Panc1 (cell line): Measurements from ENCODE around the gene ANO9. TPM values are rescaled to one million over a fixed set of nuclear protein-coding genes. Genes with fewer than 3 reads are reported as not detected.

Experiments
- ATAC-seq: fragments of 200-7000 bp; cut with Tn5 transposase; 2 replicates; pipeline ENCODE4 v1.9.1; 2020; ENCODE audit warnings: mild to moderate bottlenecking, moderate library complexity
- BruUV-seq: library from RNA; stranded (reverse); fragments of 400-500 nt; replicated peaks from 2 replicates; lab custom pipeline; 2021; lab: Mats Ljungman, UMichigan
- CTCF ChIA-PET: fragments of 300-600 bp; sonication (Branson Sonifier 250); formaldehyde crosslinking; loops from one replicate; lab custom pipeline; 2022; ENCODE audit warnings: antibody characterized with exemption; lab: Charles Lee
- POLR2A ChIA-PET: fragments of 300-600 bp; sonication (Branson Sonifier 250); formaldehyde crosslinking; loops from one replicate; lab custom pipeline; 2022; ENCODE audit warnings: antibody characterized with exemption; lab: Charles Lee
- DNase-seq: peaks from one replicate; pipeline ENCODE4 v3.0.0-alpha.2; 2010; ENCODE audit warnings: low read depth, low spot score
- H3K27ac ChIP-seq: 2 replicates; pipeline ENCODE4 v1.5.1; 2011; ENCODE audit warnings: mild to moderate bottlenecking, low read length, inconsistent platforms
- H3K27me3 ChIP-seq: fragments of 200-500 bp; sonication (Bioruptor generic); 2 replicates; pipeline ENCODE4 v1.6.0; 2014; ENCODE audit warnings: low read length, inconsistent platforms; ENCODE audit not compliant: control insufficient read depth, insufficient read depth
- H3K36me3 ChIP-seq: fragments of 200-500 bp; sonication (Bioruptor generic); 2 replicates; pipeline ENCODE4 v1.5.1; 2014; ENCODE audit warnings: inconsistent platforms, mild to moderate bottlenecking, low read length, moderate library complexity; ENCODE audit not compliant: control insufficient read depth, insufficient read depth
- H3K4me1 ChIP-seq: 2 replicates; pipeline ENCODE4 v1.5.1; 2011; ENCODE audit warnings: inconsistent platforms, mild to moderate bottlenecking, low read length, moderate library complexity; ENCODE audit not compliant: control insufficient read depth, insufficient read depth
- H3K4me3 ChIP-seq, 2 experiments: 2 replicates each; pipeline ENCODE4 v1.5.1; 2011 to 2012; ENCODE audit warnings: low read depth in 2 of 2, low read length in 2 of 2, mild to moderate bottlenecking in 2 of 2, inconsistent platforms in 1 of 2, moderate library complexity in 1 of 2
- H3K9me3 ChIP-seq: fragments of 200-500 bp; sonication (Bioruptor generic); 2 replicates; pipeline ENCODE4 v1.5.1; 2014; ENCODE audit warnings: low read depth, mild to moderate bottlenecking, inconsistent platforms, low read length, moderate library complexity; ENCODE audit not compliant: control insufficient read depth, insufficient read depth
- POLR2AphosphoS5 ChIP-seq: IDR thresholded peaks from 2 replicates; pipeline ENCODE4 v1.6.1; 2012; ENCODE audit warnings: mild to moderate bottlenecking, low read depth, low read length, moderate library complexity
- REST ChIP-seq, 2 experiments: IDR thresholded peaks; 2 replicates each; pipeline ENCODE4 v1.6.1; 2011 to 2012; ENCODE audit warnings: low read depth in 2 of 2, control low read depth in 1 of 2, low read length in 1 of 2, mild to moderate bottlenecking in 1 of 2, moderate library complexity in 1 of 2; ENCODE audit not compliant: insufficient read depth in 1 of 2
- SIN3A ChIP-seq: IDR thresholded peaks from 2 replicates; pipeline ENCODE4 v1.6.1; 2012; ENCODE audit warnings: low read depth, mild to moderate bottlenecking, low read length, moderate library complexity, borderline replicate concordance; ENCODE audit not compliant: insufficient read depth
- TCF7L2 ChIP-seq: IDR thresholded peaks from 2 replicates; pipeline ENCODE4 v1.6.1; 2011; ENCODE audit warnings: mild to moderate bottlenecking, low read depth, low read length, inconsistent platforms
- in situ Hi-C: cut with HindIII; loops from 2 replicates; pipeline ENCODE4 v1.10.0; 2016; ENCODE audit warnings: low sequenced_read_pairs, low pct_unique_long_range_greater_than_20kb
- intact Hi-C: fragments of 100-400 bp; cut with micrococcal nuclease; formaldehyde crosslinking; loops from one replicate; pipeline ENCODE4 v1.10.0; 2022; ENCODE audit not compliant: unreplicated experiment
- total RNA-seq: library from RNA; stranded (reverse); gene quantifications from one replicate; pipeline ENCODE4 v1.2.1, GENCODE V29; 2021; ENCODE audit not compliant: unreplicated experiment
- TF ChIP-seq, protein P1 (sequence below): fragments of 450-650 bp; IDR thresholded peaks from 2 replicates; pipeline ENCODE4 v1.5.1; 2017; ENCODE audit warnings: mild to moderate bottlenecking

Gene ANO9
- total RNA-seq, 1 experiment from 2014 or later = 61.4 TPM

DNA sequence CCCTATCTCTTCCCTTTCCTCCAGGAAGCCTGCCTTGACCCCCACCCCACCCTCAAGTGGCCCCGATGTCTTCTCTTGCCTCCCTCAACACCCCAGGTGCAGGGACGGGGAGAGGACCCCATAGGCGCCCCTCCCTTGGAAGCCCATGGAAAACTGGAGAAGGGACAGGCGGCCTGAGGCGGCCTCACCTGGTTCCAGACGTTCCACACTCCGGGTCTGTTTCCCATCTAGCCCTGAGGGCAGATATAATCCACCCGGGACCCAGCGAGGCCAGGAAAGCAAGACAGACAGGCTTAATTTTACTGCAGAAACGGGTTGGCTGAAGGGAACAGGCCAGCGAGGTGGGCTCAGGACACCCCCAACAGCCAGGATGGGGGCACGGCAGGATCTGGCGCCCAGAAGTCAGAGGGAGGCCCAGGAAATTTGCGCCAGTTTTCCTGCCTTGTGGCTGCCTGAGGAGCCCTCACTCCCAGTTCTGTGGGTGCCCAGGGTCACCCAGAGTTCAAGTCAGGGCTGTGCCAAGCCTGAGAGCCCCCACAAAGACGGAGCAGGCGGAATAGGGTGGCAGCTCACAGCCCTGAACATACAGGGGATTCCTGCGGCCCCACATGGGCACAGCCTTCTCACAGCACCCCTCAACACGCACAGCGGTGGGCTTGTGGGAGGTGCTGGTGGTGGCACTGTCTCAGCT, 24.0 kb downstream of the ANO9 start:
- H3K4me1 ChIP-seq = peaks cover 39% of the 10 kb centered on the region
- ATAC-seq (no peak), DNase-seq (no peak)
- TF ChIP-seq TCF7L2 (no peak), SIN3A (no peak)
- TF ChIP-seq, protein P1, sequence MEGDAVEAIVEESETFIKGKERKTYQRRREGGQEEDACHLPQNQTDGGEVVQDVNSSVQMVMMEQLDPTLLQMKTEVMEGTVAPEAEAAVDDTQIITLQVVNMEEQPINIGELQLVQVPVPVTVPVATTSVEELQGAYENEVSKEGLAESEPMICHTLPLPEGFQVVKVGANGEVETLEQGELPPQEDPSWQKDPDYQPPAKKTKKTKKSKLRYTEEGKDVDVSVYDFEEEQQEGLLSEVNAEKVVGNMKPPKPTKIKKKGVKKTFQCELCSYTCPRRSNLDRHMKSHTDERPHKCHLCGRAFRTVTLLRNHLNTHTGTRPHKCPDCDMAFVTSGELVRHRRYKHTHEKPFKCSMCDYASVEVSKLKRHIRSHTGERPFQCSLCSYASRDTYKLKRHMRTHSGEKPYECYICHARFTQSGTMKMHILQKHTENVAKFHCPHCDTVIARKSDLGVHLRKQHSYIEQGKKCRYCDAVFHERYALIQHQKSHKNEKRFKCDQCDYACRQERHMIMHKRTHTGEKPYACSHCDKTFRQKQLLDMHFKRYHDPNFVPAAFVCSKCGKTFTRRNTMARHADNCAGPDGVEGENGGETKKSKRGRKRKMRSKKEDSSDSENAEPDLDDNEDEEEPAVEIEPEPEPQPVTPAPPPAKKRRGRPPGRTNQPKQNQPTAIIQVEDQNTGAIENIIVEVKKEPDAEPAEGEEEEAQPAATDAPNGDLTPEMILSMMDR = no peak
- H3K36me3 ChIP-seq = no peaks in the 10 kb centered on the region
- in situ Hi-C loops (no loop called here), intact Hi-C loops (no loop called here)
- ChIA-PET POLR2A (interaction anchor here (0.6 kb wide), 1 partner anchor 21 kb away, joined by 6 read pairs; no protein-coding TSS in a partner anchor), CTCF (interaction anchor here (3.1 kb wide), 1 partner anchor 30 kb away, joined by 15 read pairs; no protein-coding TSS in a partner anchor)
- H3K4me3 ChIP-seq = no peak overlapping the region
- H3K9me3 ChIP-seq = no peaks in the 10 kb centered on the region
- no peaks in the 10 kb centered on the region for H3K27me3 ChIP-seq
- BruUV-seq = TSS peak; percentile 70
- no peak overlapping the region for H3K27ac ChIP-seq

DNA sequence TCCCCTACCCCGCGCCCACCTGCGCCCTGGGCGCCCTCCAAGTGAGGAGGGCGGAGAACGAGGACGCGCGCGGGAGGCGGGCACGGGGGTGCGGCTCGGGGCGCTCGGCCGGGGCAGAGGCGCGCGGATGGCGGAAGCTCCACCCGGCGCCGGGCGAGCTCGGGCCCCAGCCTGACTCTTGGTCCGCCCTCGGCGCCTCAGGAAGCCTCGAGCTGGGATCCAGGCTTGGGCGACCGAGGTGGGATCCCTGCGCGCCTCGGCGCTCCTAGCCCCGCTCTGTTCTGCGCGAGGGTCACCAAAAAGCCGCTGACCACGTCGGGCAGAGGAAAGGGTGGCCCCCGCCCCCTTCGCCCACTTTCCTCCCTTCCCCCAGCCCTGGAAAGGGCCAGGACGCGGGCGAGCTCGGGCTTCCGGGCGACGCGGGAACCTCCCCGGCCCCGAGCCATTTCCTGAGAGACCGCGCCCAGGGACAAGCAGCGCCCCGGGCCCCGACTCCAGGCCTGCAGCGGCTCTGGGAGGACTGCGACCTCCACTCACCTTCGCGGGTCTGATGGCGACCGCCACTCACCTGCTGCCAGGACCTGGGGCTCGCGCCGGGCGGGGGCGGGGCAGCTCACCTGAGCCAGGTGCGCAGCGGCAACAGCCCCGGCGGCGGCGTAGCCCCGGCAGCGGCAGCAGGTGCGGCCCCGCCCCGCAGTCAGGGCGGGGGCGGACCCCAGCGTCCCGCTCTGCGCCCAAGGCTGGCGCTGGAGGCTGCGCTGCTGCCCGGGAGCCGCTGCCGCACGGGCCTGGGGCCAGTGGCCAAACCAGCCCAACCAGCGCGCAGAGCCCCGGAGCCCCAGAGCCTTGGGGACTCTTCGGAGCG, 24.8 kb downstream of the ANO9 start:
- Histone ChIP-seq H3K36me3 (no peaks in the 10 kb centered on the region), H3K4me3 (peak overlapping the region; percentile 41 to 63), H3K9me3 (no peaks in the 10 kb centered on the region), H3K27ac (peak overlapping the region; percentile 68), H3K4me1 (peaks cover 42% of the 10 kb centered on the region), H3K27me3 (no peaks in the 10 kb centered on the region)
- peak; percentile 43 for ATAC-seq
- ChIA-PET POLR2A (interaction anchor here (0.6 kb wide), 1 partner anchor 11 kb away, joined by 5 read pairs; no protein-coding TSS in a partner anchor), CTCF (interaction anchor here (0.5 to 3.1 kb wide), 2 partner anchors 31 to 44 kb away, joined by 3 to 15 read pairs; no protein-coding TSS in a partner anchor)
- no TSS peak for BruUV-seq
- DNase-seq = no peak
- in situ Hi-C loops (no loop called here), intact Hi-C loops (no loop called here)
- no peak for TF ChIP-seq POLR2AphosphoS5
- no peak for TF ChIP-seq TCF7L2
- TF ChIP-seq, protein P1 = no peak
- TF ChIP-seq REST (IDR thresholded peaks at IDR 0.05; ENCODE audit: insufficient read depth in 1 of 2, low read depth in 2 of 2, low read length in 1 of 2) = no peak
- TF ChIP-seq SIN3A = no peak
